ENCODE measurements around the gene CHRD. TPM values are rescaled to one million over a fixed set of nuclear protein-coding genes. Genes with fewer than 3 reads are reported as not detected.

CHRD gene
- total and polyA plus RNA-seq, 7 donors: 0.23 to 16.3 (median 5.7) TPM

DNA sequence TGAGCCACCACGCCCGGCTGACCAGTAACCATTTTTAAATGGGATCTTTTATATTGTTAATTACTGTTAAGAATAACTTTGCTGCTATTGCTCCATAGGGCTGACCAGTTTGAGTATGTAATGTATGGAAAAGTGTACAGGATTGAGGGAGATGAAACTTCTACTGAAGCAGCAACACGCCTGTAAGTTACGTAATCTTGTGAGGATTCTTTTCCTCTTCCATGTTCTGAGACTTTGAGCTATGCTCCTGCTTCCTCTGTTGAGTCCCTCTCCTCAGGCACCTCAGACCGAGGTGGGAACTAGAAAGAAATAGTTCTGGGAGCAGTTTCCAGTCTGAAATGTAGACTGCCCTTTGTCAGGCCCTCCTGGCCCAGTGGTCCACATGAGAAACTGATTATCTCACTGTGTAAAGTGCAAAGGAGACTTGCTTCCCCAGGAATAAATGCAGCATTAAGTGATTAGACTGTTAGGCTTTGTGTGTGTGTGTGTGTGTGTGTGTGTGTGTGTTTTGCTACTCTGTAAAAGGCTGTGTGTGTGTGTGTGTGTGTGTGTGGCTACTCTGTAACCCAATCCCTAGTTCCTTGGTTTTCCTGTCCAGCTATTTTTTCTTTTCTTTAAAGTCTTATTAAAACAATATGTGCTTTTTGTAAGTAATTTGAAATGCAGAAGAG is 13.1 kb upstream of the CHRD start:
- WGBS, 2 donors: 82 to 94% methylated on average over 5 of the region's 5 CpGs
- no peaks in the 10 kb centered on the region for H3K9me3 ChIP-seq
- no peak overlapping the region for H3K4me3 ChIP-seq
- peaks cover 0 to 30% (median 16%) of the 10 kb centered on the region in 4 donors for H3K4me1 ChIP-seq
- intact Hi-C loops (cut with DNase I): loop anchor here (10.0 kb wide), 1 partner anchor 408 kb away; no protein-coding TSS in a partner anchor
- H3K27ac ChIP-seq: no peak overlapping the region
- peaks cover 0 to 45% (median 9%) of the 10 kb centered on the region in 4 donors for H3K36me3 ChIP-seq
- TF ChIP-seq POLR2AphosphoS5 (IDR thresholded peaks at IDR 0.05) (no peak), EP300 (IDR thresholded peaks at IDR 0.05) (no peak), POLR2A (IDR thresholded peaks at IDR 0.05) (no peak), CTCF (IDR thresholded peaks at IDR 0.05) (no peak)
- DNase-seq: no peak
- no peaks in the 10 kb centered on the region for H3K27me3 ChIP-seq

DNA sequence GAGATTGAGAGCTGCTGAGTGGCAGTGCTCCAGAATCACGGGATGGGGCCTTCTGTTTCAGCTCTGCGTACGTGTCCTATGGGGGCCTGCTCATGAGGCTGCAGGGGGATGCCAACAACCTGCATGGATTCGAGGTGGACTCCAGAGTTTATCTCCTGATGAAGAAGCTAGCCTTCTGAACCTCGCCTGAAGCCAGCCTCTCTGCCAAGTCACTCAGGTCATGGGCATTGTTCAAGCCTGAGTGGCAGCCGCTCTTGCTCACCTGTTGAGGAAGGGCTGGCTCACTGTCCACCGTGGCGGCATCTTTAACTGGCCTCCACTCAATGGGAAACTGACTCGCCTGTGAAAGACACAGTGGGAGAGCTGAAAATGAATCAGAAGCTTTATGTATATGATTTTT is 11.7 kb upstream of the CHRD start:
- Histone ChIP-seq H3K36me3 (peaks cover 0 to 45% (median 9%) of the 10 kb centered on the region in 4 donors), H3K27ac (no peak overlapping the region), H3K9me3 (no peaks in the 10 kb centered on the region), H3K4me1 (peaks cover 0 to 22% (median 16%) of the 10 kb centered on the region in 4 donors), H3K27me3 (no peaks in the 10 kb centered on the region), H3K4me3 (no peak overlapping the region)
- intact Hi-C loops (cut with DNase I): loop anchor here (10.0 kb wide), 1 partner anchor 407 kb away; no protein-coding TSS in a partner anchor
- TF ChIP-seq EP300 (IDR thresholded peaks at IDR 0.05) (no peak), CTCF (IDR thresholded peaks at IDR 0.05) (no peak), POLR2AphosphoS5 (IDR thresholded peaks at IDR 0.05) (no peak), POLR2A (IDR thresholded peaks at IDR 0.05) (no peak)
- 86 to 92% methylated on average over 9 of the region's 9 CpGs for WGBS, 2 donors
- DNase-seq: peak; percentile 64

- intact Hi-C loops (cut with DNase I): loop anchor here (10.0 kb wide), 1 partner anchor 406 kb away; no protein-coding TSS in a partner anchor
- DNase-seq: peak; percentile 56
- Histone ChIP-seq H3K27ac (peak overlapping the region in 1 of 4 donors; percentile 31), H3K27me3 (no peaks in the 10 kb centered on the region), H3K36me3 (peaks cover 0 to 45% (median 9%) of the 10 kb centered on the region in 4 donors), H3K9me3 (no peaks in the 10 kb centered on the region), H3K4me1 (peaks cover 0 to 17% (median 14%) of the 10 kb centered on the region in 4 donors), H3K4me3 (no peak overlapping the region)
- WGBS, 2 donors: 85 to 92% methylated on average over 3 of the region's 3 CpGs
- TF ChIP-seq POLR2A (IDR thresholded peaks at IDR 0.05): no peak
- TF ChIP-seq CTCF (IDR thresholded peaks at IDR 0.05): no peak
- TF ChIP-seq POLR2AphosphoS5 (IDR thresholded peaks at IDR 0.05): no peak
- TF ChIP-seq EP300 (IDR thresholded peaks at IDR 0.05): no peak
These were observed 11.2 kb upstream of the CHRD start for GRCh38 chr3:184368586-184369183.

DNA sequence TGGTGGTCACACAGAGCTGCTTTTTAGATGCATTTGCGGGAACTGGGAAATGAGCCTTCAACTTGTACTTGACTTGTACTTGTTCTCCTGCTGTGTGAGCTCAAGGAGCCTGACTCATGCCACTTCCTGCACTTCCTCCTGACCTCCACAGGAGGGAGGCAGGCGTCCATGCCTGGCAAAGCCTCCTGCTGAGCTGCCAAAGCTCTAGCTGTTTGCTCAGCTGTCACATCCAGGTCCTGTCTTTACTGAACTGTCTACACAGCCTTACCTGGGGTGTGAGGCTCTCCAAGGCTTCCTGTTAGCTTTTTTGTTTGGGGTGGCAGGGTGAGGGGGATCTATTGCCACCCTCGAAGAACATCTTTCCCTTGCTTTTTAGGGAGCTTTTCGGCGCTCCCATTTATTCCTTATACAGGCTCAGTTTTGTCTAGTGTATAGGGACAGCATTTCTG is 8.3 kb upstream of the CHRD start:
- peak; percentile 92 for DNase-seq
- H3K4me1 ChIP-seq: peaks cover 0 to 11% (median 2%) of the 10 kb centered on the region in 4 donors
- H3K4me3 ChIP-seq: no peak overlapping the region
- intact Hi-C loops (cut with DNase I): loop anchor here (2.0 to 5.0 kb wide), 2 partner anchors 141 to 171 kb away; no protein-coding TSS in a partner anchor
- no peaks in the 10 kb centered on the region for H3K27me3 ChIP-seq
- WGBS, 2 donors: 27 to 44% methylated on average over 5 of the region's 5 CpGs
- H3K9me3 ChIP-seq: no peaks in the 10 kb centered on the region
- TF ChIP-seq CTCF (IDR thresholded peaks at IDR 0.05): peak; percentile 76 to 87 (median 83)
- TF ChIP-seq POLR2AphosphoS5 (IDR thresholded peaks at IDR 0.05): peak in 2 of 4 donors; percentile 55 to 65
- no peak for TF ChIP-seq EP300 (IDR thresholded peaks at IDR 0.05)
- no peak for TF ChIP-seq POLR2A (IDR thresholded peaks at IDR 0.05)
- H3K27ac ChIP-seq: no peak overlapping the region
- peaks cover 0 to 29% (median 7%) of the 10 kb centered on the region in 4 donors for H3K36me3 ChIP-seq
